GM13977 (cell line): ENCODE data around the gene RUNX2.

Source experiments
- DNase-seq: peaks from one replicate; pipeline ENCODE4 v3.0.0; 2012; ENCODE audit warnings: low spot score
- in situ Hi-C: fragments of 300-500 bp; cut with MboI; formaldehyde crosslinking; loops from one replicate; pipeline ENCODE4 v1.12.0; 2022; ENCODE audit warnings: low sequenced_read_pairs, low pct_unique_long_range_greater_than_20kb, mixed read lengths, inconsistent platforms; ENCODE audit not compliant: unreplicated experiment
- TF ChIP-seq, protein P1 (sequence below): IDR thresholded peaks from 2 replicates; pipeline ENCODE4 v1.5.1; 2012; ENCODE audit warnings: mild to moderate bottlenecking, control low read depth; ENCODE audit not compliant: insufficient read depth; ENCODE audit errors: extremely low read depth, missing control alignments

Gene RUNX2

DNA sequence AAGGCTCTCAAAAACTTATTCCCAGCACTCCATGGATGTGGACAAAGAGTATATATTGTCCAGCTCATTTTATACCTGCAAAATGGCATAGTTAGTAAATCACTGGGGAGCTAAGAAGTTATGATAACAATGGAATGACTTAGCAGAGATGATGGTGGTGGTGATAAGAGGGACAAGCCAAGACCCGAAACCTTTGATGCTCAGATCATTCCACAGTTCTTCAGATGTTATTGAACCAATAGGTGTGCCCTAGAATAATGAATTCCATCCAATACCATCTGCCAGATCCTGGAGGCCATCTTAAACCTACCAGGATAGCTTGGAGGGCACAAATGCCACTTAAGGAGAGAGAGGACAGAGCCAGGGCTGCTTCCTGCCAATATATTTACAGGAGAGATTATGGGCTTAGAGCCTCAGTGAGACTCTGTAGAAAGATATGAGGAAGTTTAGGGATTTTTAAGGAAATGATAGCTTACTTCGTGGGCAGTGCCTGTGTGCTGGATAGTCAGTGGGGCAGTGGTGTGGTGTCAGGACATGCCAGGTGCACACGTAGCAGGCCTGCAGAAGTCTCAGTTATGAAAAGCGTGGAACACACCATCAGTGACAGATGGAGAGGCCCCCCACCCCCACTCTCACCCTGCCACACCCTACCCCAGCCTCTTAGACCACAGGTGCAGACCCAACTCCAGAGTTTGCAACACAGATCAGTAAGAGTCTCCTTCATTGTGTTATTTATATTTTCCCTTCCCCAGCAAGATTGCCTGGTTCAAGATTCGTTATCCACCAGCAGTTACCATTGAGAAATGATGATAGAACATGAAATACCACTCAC lies 259.3 kb downstream of the RUNX2 start:
- in situ Hi-C loops, result no loop called here
- TF ChIP-seq, protein P1, sequence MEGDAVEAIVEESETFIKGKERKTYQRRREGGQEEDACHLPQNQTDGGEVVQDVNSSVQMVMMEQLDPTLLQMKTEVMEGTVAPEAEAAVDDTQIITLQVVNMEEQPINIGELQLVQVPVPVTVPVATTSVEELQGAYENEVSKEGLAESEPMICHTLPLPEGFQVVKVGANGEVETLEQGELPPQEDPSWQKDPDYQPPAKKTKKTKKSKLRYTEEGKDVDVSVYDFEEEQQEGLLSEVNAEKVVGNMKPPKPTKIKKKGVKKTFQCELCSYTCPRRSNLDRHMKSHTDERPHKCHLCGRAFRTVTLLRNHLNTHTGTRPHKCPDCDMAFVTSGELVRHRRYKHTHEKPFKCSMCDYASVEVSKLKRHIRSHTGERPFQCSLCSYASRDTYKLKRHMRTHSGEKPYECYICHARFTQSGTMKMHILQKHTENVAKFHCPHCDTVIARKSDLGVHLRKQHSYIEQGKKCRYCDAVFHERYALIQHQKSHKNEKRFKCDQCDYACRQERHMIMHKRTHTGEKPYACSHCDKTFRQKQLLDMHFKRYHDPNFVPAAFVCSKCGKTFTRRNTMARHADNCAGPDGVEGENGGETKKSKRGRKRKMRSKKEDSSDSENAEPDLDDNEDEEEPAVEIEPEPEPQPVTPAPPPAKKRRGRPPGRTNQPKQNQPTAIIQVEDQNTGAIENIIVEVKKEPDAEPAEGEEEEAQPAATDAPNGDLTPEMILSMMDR, result no peak
- DNase-seq, result no peak

DNA sequence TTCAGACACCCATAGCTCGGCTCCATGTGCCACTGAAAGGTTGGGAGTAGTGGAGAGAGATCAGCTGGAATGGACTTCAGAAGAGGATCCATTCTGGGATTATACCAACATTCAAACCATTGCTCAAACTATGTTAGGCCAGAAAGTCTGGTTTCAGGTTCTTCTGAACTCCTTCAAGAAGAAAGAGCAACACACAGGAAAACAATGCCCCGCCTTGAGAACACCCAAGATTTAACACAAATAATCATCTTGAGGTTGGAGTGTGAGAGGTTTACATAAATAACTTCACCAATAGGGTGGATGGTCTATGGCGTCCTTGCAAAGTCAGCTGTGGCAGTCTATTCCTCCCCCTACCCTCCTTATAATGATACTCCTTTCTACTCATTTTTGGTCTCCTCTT lies 261.2 kb downstream of the RUNX2 start:
- in situ Hi-C loops, result no loop called here
- TF ChIP-seq, protein P1, result no peak
- no peak for DNase-seq

DNA sequence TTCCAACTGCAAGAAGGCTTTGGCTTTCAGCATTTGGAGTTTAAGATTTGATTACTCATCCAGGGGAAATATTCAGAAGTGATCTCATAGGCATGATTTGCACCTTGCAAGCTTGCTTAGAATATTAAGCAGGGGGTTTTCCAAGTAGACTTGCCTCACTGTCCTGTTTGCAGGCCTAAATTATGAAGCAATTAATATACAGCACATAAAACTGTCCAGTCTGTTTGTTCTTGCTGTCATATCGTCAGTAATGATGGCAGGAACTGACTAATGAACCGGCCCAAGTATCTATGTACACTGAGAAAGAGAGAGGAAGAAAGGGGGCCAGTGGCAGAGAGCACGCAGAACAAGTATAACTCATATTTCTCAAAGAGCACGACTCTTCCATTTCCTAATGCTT lies 262.1 kb downstream of the RUNX2 start:
- DNase-seq, result no peak
- TF ChIP-seq, protein P1, result no peak
- in situ Hi-C loops, result no loop called here

DNA sequence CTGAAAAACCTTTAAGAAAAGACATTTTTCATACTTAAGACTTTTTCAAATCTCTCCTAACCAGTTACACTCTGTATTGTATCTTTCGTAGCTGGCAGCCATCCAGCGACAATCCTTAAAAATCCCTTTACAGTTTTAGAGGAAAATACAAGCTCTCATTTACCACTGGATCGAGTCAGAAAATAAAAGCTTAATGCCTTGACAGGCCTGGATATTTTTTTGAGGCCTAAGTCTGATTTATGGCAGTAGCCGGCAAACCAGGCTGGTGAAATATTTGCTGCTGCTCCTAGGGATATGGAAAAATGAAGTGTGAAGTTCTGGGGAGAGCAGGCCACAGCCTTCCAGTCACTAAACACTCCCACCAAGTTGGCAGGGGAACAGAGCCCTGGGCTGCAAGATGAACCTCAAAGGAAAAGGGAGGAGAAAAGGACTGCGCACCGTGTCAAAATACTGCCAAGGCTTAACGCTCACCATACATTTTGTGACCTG lies 262.6 kb downstream of the RUNX2 start:
- DNase-seq, result no peak
- in situ Hi-C loops, result no loop called here

DNA sequence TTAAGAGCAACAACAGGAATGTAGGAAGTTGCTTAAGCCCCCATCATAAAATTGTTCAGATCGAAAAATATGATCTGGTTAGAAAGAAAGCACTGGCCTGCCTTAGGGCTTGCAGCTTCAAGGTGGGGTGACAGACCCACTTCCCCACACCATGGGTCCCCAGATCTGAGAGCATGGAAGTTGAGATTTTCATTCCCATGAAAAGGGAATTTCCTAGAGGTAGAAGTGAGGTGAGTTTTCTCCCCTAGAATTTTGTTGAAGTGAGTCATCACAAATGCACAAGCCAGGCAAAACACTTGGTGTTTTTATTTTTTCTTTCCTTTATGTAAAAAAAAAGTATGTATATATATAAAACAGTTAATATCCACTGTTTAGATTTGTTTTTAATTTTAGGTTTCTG lies 263.2 kb downstream of the RUNX2 start:
- in situ Hi-C loops, result no loop called here
- TF ChIP-seq, protein P1, result no peak
- DNase-seq, result no peak

More for the DNA sequence above, 262.6 kb downstream of the RUNX2 start:
- TF ChIP-seq, protein P1, result no peak

DNA sequence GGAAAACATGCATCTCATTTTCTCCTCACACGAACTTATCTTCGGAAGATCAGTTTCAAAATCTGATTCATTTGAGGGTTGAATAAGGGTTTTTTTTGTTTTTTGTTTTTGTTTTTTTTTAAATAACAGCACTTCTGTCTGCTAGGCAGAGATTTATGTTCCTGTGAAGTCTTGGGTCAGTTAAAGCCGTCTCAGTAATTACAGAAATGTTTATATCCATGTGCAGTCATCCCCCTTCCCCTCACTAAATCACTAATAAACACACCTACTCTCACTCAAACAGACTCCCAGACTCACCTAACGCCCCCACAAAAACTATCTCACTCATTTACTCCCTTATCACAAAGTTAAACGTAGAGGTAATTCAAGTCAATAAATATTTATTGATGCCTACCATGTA lies 263.8 kb downstream of the RUNX2 start:
- DNase-seq, result no peak
- TF ChIP-seq, protein P1, result no peak
- in situ Hi-C loops, result no loop called here
